Mesenchymal stem cell (in vitro differentiated cells and primary cell): ENCODE data around the gene VPS9D1.
A peak's percentile ranks its signal among the peaks of the same experiment; 100 is the strongest.

ENCODE experiments used
- DNase-seq: peaks from one replicate; pipeline ENCODE4 v3.0.0-alpha.2; 2013
- H2AFZ ChIP-seq: one replicate; pipeline ENCODE4 v1.6.1; 2013; ENCODE audit warnings: low read depth, mild to moderate bottlenecking, control low read depth, inconsistent platforms, low read length, moderate library complexity
- H2AK5ac ChIP-seq: 2 replicates; pipeline ENCODE4 v1.6.1; 2013; ENCODE audit warnings: low read length, moderate library complexity, mild to moderate bottlenecking, inconsistent platforms; ENCODE audit not compliant: severe bottlenecking
- H2BK120ac ChIP-seq: one replicate; pipeline ENCODE4 v1.6.1; 2013; ENCODE audit warnings: low read depth, mild to moderate bottlenecking, inconsistent platforms, low read length, moderate library complexity
- H2BK12ac ChIP-seq, 2 experiments: one replicate each; pipeline ENCODE4 v1.6.1; 2013; ENCODE audit warnings: inconsistent platforms in 2 of 2, low read length in 2 of 2, mild to moderate bottlenecking in 2 of 2, moderate library complexity in 2 of 2, control low read depth in 1 of 2
- H2BK15ac ChIP-seq: one replicate; pipeline ENCODE4 v1.6.1; 2013; ENCODE audit warnings: mild to moderate bottlenecking, low read depth, inconsistent platforms; ENCODE audit not compliant: poor library complexity, severe bottlenecking
- H2BK5ac ChIP-seq: 2 replicates; pipeline ENCODE4 v1.6.1; 2013; ENCODE audit warnings: low read depth, mild to moderate bottlenecking, low read length, control low read depth, inconsistent platforms; ENCODE audit not compliant: poor library complexity, severe bottlenecking
- H3K14ac ChIP-seq, 2 experiments: one replicate each; pipeline ENCODE4 v1.6.1; 2013; ENCODE audit warnings: inconsistent platforms in 2 of 2, low read length in 2 of 2, control low read depth in 1 of 2, mild to moderate bottlenecking in 1 of 2, moderate library complexity in 1 of 2
- H3K18ac ChIP-seq, 2 experiments: one replicate each; pipeline ENCODE4 v1.6.1; 2013; ENCODE audit warnings: inconsistent platforms in 2 of 2, low read length in 2 of 2, control low read depth in 1 of 2, low read depth in 1 of 2, mild to moderate bottlenecking in 1 of 2
- H3K23ac ChIP-seq, 2 experiments: one replicate each; pipeline ENCODE4 v1.6.1; 2013; ENCODE audit warnings: inconsistent platforms in 2 of 2, low read length in 2 of 2, mild to moderate bottlenecking in 2 of 2, moderate library complexity in 2 of 2, control low read depth in 1 of 2
- H3K27ac ChIP-seq: 2 replicates; pipeline ENCODE4 v1.5.1; 2013; ENCODE audit warnings: mild to moderate bottlenecking, moderate library complexity, low read length, control low read depth, inconsistent platforms; ENCODE audit not compliant: poor library complexity, severe bottlenecking
- H3K27me3 ChIP-seq, 2 experiments: 2 replicates each; pipeline versions ENCODE4 v1.6.1 to v1.7.0; 2013; ENCODE audit warnings: low read length in 2 of 2, mild to moderate bottlenecking in 2 of 2, moderate library complexity in 2 of 2, control low read depth in 1 of 2, inconsistent platforms in 1 of 2; ENCODE audit not compliant: control insufficient read depth in 1 of 2, insufficient read depth in 1 of 2
- H3K36me3 ChIP-seq, 2 experiments: 2 replicates each; pipeline versions ENCODE4 v1.6.1 to v1.7.0; 2013; ENCODE audit warnings: low read length in 2 of 2, control low read depth in 1 of 2, inconsistent platforms in 1 of 2, low read depth in 1 of 2, mild to moderate bottlenecking in 1 of 2; ENCODE audit not compliant: insufficient read depth in 2 of 2, control insufficient read depth in 1 of 2
- H3K4ac ChIP-seq, 2 experiments: one replicate each; pipeline ENCODE4 v1.6.1; 2013; ENCODE audit warnings: inconsistent platforms in 2 of 2, low read length in 2 of 2, mild to moderate bottlenecking in 2 of 2, moderate library complexity in 2 of 2, control low read depth in 1 of 2, low read depth in 1 of 2
- H3K4me1 ChIP-seq: 2 replicates; pipeline ENCODE4 v1.6.1; 2013; ENCODE audit warnings: low read depth, low read length, control low read depth; ENCODE audit not compliant: control insufficient read depth, insufficient read depth
- H3K4me2 ChIP-seq: 2 replicates; pipeline ENCODE4 v1.6.1; 2013; ENCODE audit warnings: low read length, mild to moderate bottlenecking, inconsistent platforms; ENCODE audit not compliant: poor library complexity, severe bottlenecking
- H3K4me3 ChIP-seq, 2 experiments: 2 replicates each; pipeline versions ENCODE4 v1.5.1 to v1.7.0; 2013; ENCODE audit warnings: low read length in 2 of 2, mild to moderate bottlenecking in 2 of 2, control low read depth in 1 of 2, low read depth in 1 of 2; ENCODE audit not compliant: insufficient read depth in 1 of 2
- H3K79me1 ChIP-seq: replicated peaks from 2 replicates; pipeline ENCODE4 v1.6.1; 2013; ENCODE audit warnings: mild to moderate bottlenecking, control low read depth, low read length, inconsistent platforms; ENCODE audit not compliant: poor library complexity, severe bottlenecking
- H3K9ac ChIP-seq: 2 replicates; pipeline ENCODE4 v1.7.0; 2013; ENCODE audit warnings: mild to moderate bottlenecking, low read length, moderate library complexity
- H3K9me3 ChIP-seq: 2 replicates; pipeline ENCODE4 v1.7.0; 2013; ENCODE audit warnings: mild to moderate bottlenecking, low read length; ENCODE audit not compliant: control insufficient read depth
- H4K8ac ChIP-seq: one replicate; pipeline ENCODE4 v1.6.1; 2013; ENCODE audit warnings: inconsistent platforms, mild to moderate bottlenecking, low read length, moderate library complexity
- H4K91ac ChIP-seq: one replicate; pipeline ENCODE4 v1.6.1; 2013; ENCODE audit warnings: mild to moderate bottlenecking, low read length, inconsistent platforms
- WGBS: methylation state at CpG from one replicate; pipeline ENCODE4 v1.1.7; 2013; ENCODE audit warnings: mixed read lengths; 5-methylcytosine and 5-hydroxymethylcytosine counted together

The VPS9D1 gene

DNA sequence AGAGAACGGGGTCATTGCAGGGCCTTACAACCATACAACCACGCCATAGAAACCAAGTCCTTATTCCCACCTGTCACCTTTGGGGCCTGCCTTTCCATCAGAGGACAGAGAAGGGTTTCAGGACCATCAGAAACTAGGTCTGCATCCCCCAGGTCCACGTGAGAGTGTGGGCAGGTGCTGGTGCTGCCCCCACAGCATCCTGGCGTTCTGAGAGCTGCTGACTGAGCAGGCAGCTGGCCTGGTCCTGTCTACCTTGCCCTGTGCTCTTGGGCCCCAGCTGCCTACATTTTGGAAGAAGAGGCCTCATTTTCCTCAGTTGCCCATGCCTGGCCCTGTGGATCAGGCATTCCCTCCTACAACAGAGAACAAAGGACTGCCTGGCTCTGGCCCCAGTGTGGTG lies 22.2 kb upstream of the VPS9D1 start:
- H3K36me3 ChIP-seq = peaks cover 42 to 64% of the 10 kb centered on the region in 2 experiments
- H3K4me2 ChIP-seq = no peak overlapping the region
- H4K91ac ChIP-seq = no peak overlapping the region
- H3K79me1 ChIP-seq = peaks cover 7% of the 10 kb centered on the region
- no peak for DNase-seq
- no peaks in the 10 kb centered on the region for H3K27me3 ChIP-seq
- no peak overlapping the region for H2BK120ac ChIP-seq
- no peak overlapping the region for H3K18ac ChIP-seq
- peak overlapping the region in 1 of 2 experiments; percentile 35 for H3K4ac ChIP-seq
- no peak overlapping the region for H3K14ac ChIP-seq
- 88% methylated on average over 4 of the region's 4 CpGs for WGBS
- H3K23ac ChIP-seq = peak overlapping the region in 1 of 2 experiments; percentile 50
- no peaks in the 10 kb centered on the region for H3K4me1 ChIP-seq
- no peak overlapping the region for H3K4me3 ChIP-seq
- H2BK12ac ChIP-seq = no peak overlapping the region
- no peak overlapping the region for H3K27ac ChIP-seq
- no peak overlapping the region for H3K9ac ChIP-seq
- no peaks in the 10 kb centered on the region for H3K9me3 ChIP-seq
- H2BK15ac ChIP-seq = no peak overlapping the region
- H2BK5ac ChIP-seq = no peak overlapping the region
- no peak overlapping the region for H4K8ac ChIP-seq
- no peak overlapping the region for H2AFZ ChIP-seq
- H2AK5ac ChIP-seq = no peak overlapping the region

- H2BK12ac ChIP-seq = no peak overlapping the region
- H3K14ac ChIP-seq = no peak overlapping the region
- WGBS = 96% methylated on average over 11 of the region's 11 CpGs
- H4K91ac ChIP-seq = no peak overlapping the region
- DNase-seq = no peak
- no peak overlapping the region for H2BK120ac ChIP-seq
- H3K36me3 ChIP-seq = peaks cover 54 to 74% of the 10 kb centered on the region in 2 experiments
- H3K9ac ChIP-seq = no peak overlapping the region
- no peak overlapping the region for H3K4me2 ChIP-seq
- H3K79me1 ChIP-seq = peaks cover 15% of the 10 kb centered on the region
- H2BK5ac ChIP-seq = no peak overlapping the region
- H3K27me3 ChIP-seq = no peaks in the 10 kb centered on the region
- no peaks in the 10 kb centered on the region for H3K4me1 ChIP-seq
- no peak overlapping the region for H3K23ac ChIP-seq
- no peak overlapping the region for H2AFZ ChIP-seq
- no peak overlapping the region for H3K27ac ChIP-seq
- H3K18ac ChIP-seq = peak overlapping the region in 1 of 2 experiments; percentile 14
- no peak overlapping the region for H2AK5ac ChIP-seq
- H3K4ac ChIP-seq = no peak overlapping the region
- peak overlapping the region; percentile 7 for H4K8ac ChIP-seq
- H2BK15ac ChIP-seq = no peak overlapping the region
- H3K9me3 ChIP-seq = no peaks in the 10 kb centered on the region
- no peak overlapping the region for H3K4me3 ChIP-seq
Observed at GRCh38 chr16:89741342-89742014, 20.8 kb upstream of the VPS9D1 start.

- no peak overlapping the region for H3K14ac ChIP-seq
- H4K91ac ChIP-seq = no peak overlapping the region
- no peaks in the 10 kb centered on the region for H3K9me3 ChIP-seq
- no peak for DNase-seq
- no peak overlapping the region for H2BK15ac ChIP-seq
- 97% methylated on average over 8 of the region's 9 CpGs for WGBS
- H3K27ac ChIP-seq = no peak overlapping the region
- H2BK5ac ChIP-seq = no peak overlapping the region
- H3K27me3 ChIP-seq = no peaks in the 10 kb centered on the region
- no peak overlapping the region for H2AK5ac ChIP-seq
- H2BK120ac ChIP-seq = no peak overlapping the region
- no peak overlapping the region for H3K9ac ChIP-seq
- H3K4ac ChIP-seq = no peak overlapping the region
- H3K4me1 ChIP-seq = no peaks in the 10 kb centered on the region
- H3K23ac ChIP-seq = no peak overlapping the region
- peaks cover 18% of the 10 kb centered on the region for H3K79me1 ChIP-seq
- H2AFZ ChIP-seq = no peak overlapping the region
- H3K36me3 ChIP-seq = peaks cover 70 to 81% of the 10 kb centered on the region in 2 experiments
- H3K4me2 ChIP-seq = no peak overlapping the region
- no peak overlapping the region for H2BK12ac ChIP-seq
- no peak overlapping the region for H3K18ac ChIP-seq
- H3K4me3 ChIP-seq = no peak overlapping the region
- no peak overlapping the region for H4K8ac ChIP-seq
Observed at GRCh38 chr16:89739383-89739782, 18.7 kb upstream of the VPS9D1 start.

DNA sequence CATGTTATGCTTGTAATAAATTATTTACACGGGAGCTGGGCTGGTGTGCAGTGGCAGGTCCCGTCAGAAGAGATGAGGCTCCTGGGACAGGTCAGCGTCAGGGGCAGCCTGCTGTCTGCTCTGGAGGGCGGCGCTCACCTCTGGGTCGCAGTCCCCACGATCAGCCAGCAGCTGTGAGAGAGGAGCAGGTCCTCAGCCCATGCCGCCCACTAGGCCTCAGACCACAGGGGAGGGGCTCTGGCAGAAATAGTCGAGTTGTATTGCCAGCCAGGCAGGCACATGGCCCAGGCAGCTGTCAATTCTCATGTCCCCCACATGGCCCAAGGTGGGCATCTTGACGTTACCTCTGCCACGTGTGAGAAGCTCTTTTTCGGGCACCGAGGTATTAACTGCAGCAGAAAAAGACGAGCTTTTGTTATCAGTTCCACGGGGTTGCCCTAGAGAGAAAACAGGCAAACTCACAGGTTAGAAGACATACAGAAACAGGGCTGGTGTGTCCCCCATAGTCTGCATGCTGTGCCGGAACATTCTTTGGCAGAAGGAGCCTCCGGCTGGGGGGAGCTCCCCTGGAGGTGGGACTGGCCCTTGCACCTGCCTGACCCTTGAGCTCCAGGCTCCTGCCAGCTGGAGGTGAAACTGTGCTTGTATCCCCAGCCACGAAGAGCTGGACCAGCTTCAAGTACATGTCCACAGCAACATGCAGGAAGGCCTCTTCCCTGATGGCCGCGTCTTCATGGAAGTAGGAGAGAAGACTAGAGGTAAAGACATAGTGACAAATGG lies 18.0 kb upstream of the VPS9D1 start:
- 96% methylated on average over 20 of the region's 20 CpGs for WGBS
- Histone ChIP-seq H3K4me3 (no peak overlapping the region), H3K23ac (no peak overlapping the region), H3K18ac (no peak overlapping the region), H2BK15ac (no peak overlapping the region), H3K27me3 (no peaks in the 10 kb centered on the region), H3K14ac (no peak overlapping the region), H3K9me3 (no peaks in the 10 kb centered on the region), H2BK12ac (no peak overlapping the region), H3K4ac (no peak overlapping the region), H2AK5ac (no peak overlapping the region), H3K79me1 (peaks cover 22% of the 10 kb centered on the region), H3K36me3 (peaks cover 76 to 86% of the 10 kb centered on the region in 2 experiments), H4K91ac (no peak overlapping the region), H3K4me1 (no peaks in the 10 kb centered on the region), H2AFZ (no peak overlapping the region), H3K4me2 (no peak overlapping the region), H4K8ac (no peak overlapping the region), H3K27ac (no peak overlapping the region), H2BK5ac (no peak overlapping the region), H2BK120ac (no peak overlapping the region), H3K9ac (no peak overlapping the region)
- no peak for DNase-seq
